Liver (tissue), 9 donors: ENCODE results near the gene CNKSR3. TPM values are rescaled to one million over a fixed set of nuclear protein-coding genes. Genes with fewer than 3 reads are reported as not detected.
A peak's percentile ranks its signal among the peaks of the same experiment; 100 is the strongest.

Source experiments
- DNase-seq: peaks from one replicate; pipeline ENCODE4 v3.0.0-alpha.2; 2017; ENCODE audit warnings: low spot score
- H3K27ac ChIP-seq, 2 donors: one replicate each; pipeline ENCODE4 v1.7.0; 2013; ENCODE audit warnings: inconsistent platforms in 2 of 2, low read length in 2 of 2, control low read depth in 1 of 2, low read depth in 1 of 2, mild to moderate bottlenecking in 1 of 2
- H3K27me3 ChIP-seq, 4 donors: one replicate each; pipeline versions ENCODE4 v1.6.1 to v1.7.0; 2013; ENCODE audit warnings: low read length in 3 of 4, inconsistent platforms in 1 of 4, mild to moderate bottlenecking in 1 of 4, moderate library complexity in 1 of 4; ENCODE audit not compliant: control insufficient read depth in 4 of 4, insufficient read depth in 4 of 4
- H3K36me3 ChIP-seq, 4 donors: one replicate each; pipeline versions ENCODE4 v1.6.1 to v1.7.0; 2013; ENCODE audit warnings: low read length in 3 of 4, mild to moderate bottlenecking in 3 of 4, low read depth in 1 of 4, moderate library complexity in 1 of 4; ENCODE audit not compliant: control insufficient read depth in 4 of 4, insufficient read depth in 3 of 4
- H3K4me1 ChIP-seq, 4 donors: one replicate each; pipeline versions ENCODE4 v1.6.1 to v1.7.0; 2013; ENCODE audit warnings: low read length in 3 of 4, mild to moderate bottlenecking in 3 of 4, moderate library complexity in 1 of 4; ENCODE audit not compliant: control insufficient read depth in 4 of 4, insufficient read depth in 4 of 4
- H3K4me3 ChIP-seq, 3 donors: one replicate each; pipeline versions ENCODE4 v1.6.1 to v1.7.0; 2013; ENCODE audit warnings: low read length in 3 of 3, control low read depth in 1 of 3, low read depth in 1 of 3, mild to moderate bottlenecking in 1 of 3
- H3K9ac ChIP-seq, 2 donors: one replicate each; pipeline ENCODE4 v1.7.0; 2013; ENCODE audit warnings: low read length in 2 of 2, mild to moderate bottlenecking in 2 of 2, moderate library complexity in 2 of 2, control low read depth in 1 of 2, low read depth in 1 of 2
- H3K9me3 ChIP-seq, 4 donors: one replicate each; pipeline versions ENCODE4 v1.6.1 to v1.7.0; 2013; ENCODE audit warnings: low read length in 3 of 4; ENCODE audit not compliant: control insufficient read depth in 4 of 4
- ATF3 ChIP-seq: IDR thresholded peaks from 2 replicates; pipeline ENCODE4 v1.6.1; 2016; ENCODE audit warnings: antibody characterized with exemption
- CTCF ChIP-seq: fragments of 150-350 bp; IDR thresholded peaks from 2 replicates; pipeline ENCODE4 v1.5.1; 2017; ENCODE audit warnings: improper control_type of control experiment, low read depth, low read length; ENCODE audit not compliant: missing input control
- EGR1 ChIP-seq, 2 donors: IDR thresholded peaks; 2 replicates each; pipeline ENCODE4 v1.6.1; 2016 to 2018; ENCODE audit warnings: antibody characterized with exemption in 2 of 2, low read depth in 2 of 2
- FOXA1 ChIP-seq: IDR thresholded peaks from 2 replicates; pipeline ENCODE4 v1.6.1; 2016; ENCODE audit warnings: antibody characterized with exemption
- FOXA2 ChIP-seq: IDR thresholded peaks from 2 replicates; pipeline ENCODE4 v1.6.1; 2016; ENCODE audit warnings: antibody characterized with exemption
- HNF4A ChIP-seq, 2 donors: conservative IDR thresholded peaks; 2 replicates each; pipeline ENCODE4 v1.6.1; 2016; ENCODE audit warnings: antibody characterized with exemption in 2 of 2, mild to moderate bottlenecking in 2 of 2
- JUND ChIP-seq, 2 donors: IDR thresholded peaks; 2 replicates each; pipeline ENCODE4 v1.6.1; 2016; ENCODE audit warnings: antibody characterized with exemption in 2 of 2
- NR2F2 ChIP-seq: IDR thresholded peaks from 2 replicates; pipeline ENCODE4 v1.6.1; 2016; ENCODE audit warnings: antibody characterized with exemption
- RAD21 ChIP-seq, 2 donors: IDR thresholded peaks; 2 replicates each; pipeline ENCODE4 v1.6.1; 2016; ENCODE audit warnings: antibody characterized with exemption in 2 of 2, mild to moderate bottlenecking in 2 of 2
- REST ChIP-seq: IDR thresholded peaks from 2 replicates; pipeline ENCODE4 v1.6.1; 2016; ENCODE audit warnings: antibody characterized with exemption, mild to moderate bottlenecking
- RXRA ChIP-seq, 2 donors: IDR thresholded peaks; 2 replicates each; pipeline ENCODE4 v1.6.1; 2017 to 2018; ENCODE audit warnings: antibody characterized with exemption in 2 of 2, mild to moderate bottlenecking in 1 of 2
- SP1 ChIP-seq: IDR thresholded peaks from 2 replicates; pipeline ENCODE4 v1.6.1; 2018; ENCODE audit warnings: antibody characterized with exemption, mild to moderate bottlenecking
- TAF1 ChIP-seq: conservative IDR thresholded peaks from 2 replicates; pipeline ENCODE4 v1.6.1; 2016; ENCODE audit warnings: antibody characterized with exemption, mild to moderate bottlenecking
- YY1 ChIP-seq: IDR thresholded peaks from 2 replicates; pipeline ENCODE4 v1.6.1; 2016; ENCODE audit warnings: antibody characterized with exemption, mild to moderate bottlenecking
- ZBTB33 ChIP-seq: IDR thresholded peaks from 2 replicates; pipeline ENCODE4 v1.6.1; 2016; ENCODE audit warnings: antibody characterized with exemption
- WGBS: extraction: QIAGEN DNeasy Blood & Tissue Kit; methylation state at CpG from one replicate; pipeline ENCODE4 v1.1.7; 2013; 5-methylcytosine and 5-hydroxymethylcytosine counted together
- polyA plus RNA-seq, 2 donors: library from polyadenylated mRNA; stranded (reverse) in 1 of 2; unstranded in 1 of 2; fragments of 200-250 nt in 1 of 2; fragments of >200 nt in 1 of 2; fragmentation: Nextera tagmentation in 1 of 2; extraction: Ambion mirVana in 1 of 2; gene quantifications; one replicate each; pipeline versions ENCODE4 v1.2.1 to v1.2.3, GENCODE V29; 2013 to 2015
- total RNA-seq, 2 donors: library from RNA; depleted of rRNA; stranded (reverse); fragments of >200 nt; gene quantifications; one replicate each; pipeline ENCODE4 v1.2.3, GENCODE V29; 2014
- donor health status: healthy.
- donor health status: healthy.
- donor health status: healthy.
- donor health status: healthy.
- donor health status: healthy.

Gene CNKSR3
- total and polyA plus RNA-seq, 4 donors, result 6.4 to 22.7 (median 15.0) TPM

GRCh38 chr6:154371281-154371680 lies 139.2 kb downstream of the CNKSR3 start:
- DNase-seq, result no peak
- WGBS, result 79% methylated on average over 4 of the region's 4 CpGs
- no peaks in the 10 kb centered on the region for H3K9me3 ChIP-seq
- H3K27ac ChIP-seq, result no peak overlapping the region
- H3K4me1 ChIP-seq, result peaks cover 2 to 11% (median 3%) of the 10 kb centered on the region in 4 donors
- H3K4me3 ChIP-seq, result no peak overlapping the region
- no peak overlapping the region for H3K9ac ChIP-seq
- TF ChIP-seq YY1 (no peak), RXRA (IDR thresholded peaks at IDR 0.05) (no peak), RAD21 (IDR thresholded peaks at IDR 0.05) (no peak), REST (no peak), SP1 (no peak), JUND (IDR thresholded peaks at IDR 0.05) (no peak), NR2F2 (no peak), FOXA2 (no peak)
- no peaks in the 10 kb centered on the region for H3K27me3 ChIP-seq
- H3K36me3 ChIP-seq, result no peaks in the 10 kb centered on the region

GRCh38 chr6:154370545-154370944 lies 139.9 kb downstream of the CNKSR3 start:
- H3K4me1 ChIP-seq, result peaks cover 2 to 11% (median 3%) of the 10 kb centered on the region in 4 donors
- no peak for DNase-seq
- H3K36me3 ChIP-seq, result no peaks in the 10 kb centered on the region
- no peak overlapping the region for H3K9ac ChIP-seq
- H3K9me3 ChIP-seq, result no peaks in the 10 kb centered on the region
- no peak overlapping the region for H3K4me3 ChIP-seq
- WGBS, result 38% methylated on average over 4 of the region's 4 CpGs
- TF ChIP-seq REST (no peak), RAD21 (IDR thresholded peaks at IDR 0.05) (peak; percentile 54 to 69), EGR1 (IDR thresholded peaks at IDR 0.05; ENCODE audit: low read depth in 2 of 2) (no peak), ZBTB33 (no peak), HNF4A (conservative IDR thresholded peaks at IDR 0.05) (no peak), TAF1 (no peak), FOXA2 (no peak), JUND (IDR thresholded peaks at IDR 0.05) (no peak), YY1 (no peak), ATF3 (no peak), FOXA1 (no peak), CTCF (peak; percentile 27)
- no peak overlapping the region for H3K27ac ChIP-seq
- no peaks in the 10 kb centered on the region for H3K27me3 ChIP-seq
